Smooth muscle cell (in vitro differentiated cells): ENCODE data around the gene PTPRT. TPM values are rescaled to one million over a fixed set of nuclear protein-coding genes. Genes with fewer than 3 reads are reported as not detected.
A peak's percentile ranks its signal among the peaks of the same experiment; 100 is the strongest.

Experiments
- DNase-seq: peaks from one replicate; lab custom pipeline; 2025; ENCODE audit not compliant: unreplicated experiment; lab: John Stamatoyannopoulos, UW
- H2AFZ ChIP-seq: fragments of 200-600 bp; sonication (generic); 2 replicates; pipeline ENCODE4 v1.6.0; 2016; ENCODE audit warnings: antibody characterized with exemption, low read depth, mild to moderate bottlenecking
- H3F3A ChIP-seq: fragments of 200-600 bp; sonication (generic); 2 replicates; pipeline ENCODE4 v1.6.0; 2017; ENCODE audit warnings: antibody characterized with exemption, low read depth
- H3K27ac ChIP-seq: fragments of 200-600 bp; sonication (generic); 2 replicates; pipeline ENCODE4 v1.5.1; 2016; ENCODE audit warnings: low read depth, mild to moderate bottlenecking
- H3K27me3 ChIP-seq: fragments of 200-600 bp; sonication (generic); 2 replicates; pipeline ENCODE4 v1.6.1; 2016; ENCODE audit warnings: low read depth, mild to moderate bottlenecking
- H3K36me3 ChIP-seq: fragments of 200-600 bp; sonication (generic); 2 replicates; pipeline ENCODE4 v1.5.1; 2016; ENCODE audit warnings: low read depth
- H3K4me1 ChIP-seq: fragments of 200-600 bp; sonication (generic); 2 replicates; pipeline ENCODE4 v1.5.1; 2016; ENCODE audit warnings: low read depth
- H3K4me2 ChIP-seq: fragments of 200-600 bp; sonication (generic); 2 replicates; pipeline ENCODE4 v1.6.0; 2016; ENCODE audit warnings: mild to moderate bottlenecking
- H3K4me3 ChIP-seq: fragments of 200-600 bp; sonication (generic); 2 replicates; pipeline ENCODE4 v1.5.1; 2016; ENCODE audit warnings: mild to moderate bottlenecking
- H3K79me2 ChIP-seq: fragments of 200-600 bp; sonication (generic); 2 replicates; pipeline ENCODE4 v1.6.0; 2016; ENCODE audit warnings: low read depth, mild to moderate bottlenecking
- H3K9ac ChIP-seq: fragments of 200-600 bp; sonication (generic); 2 replicates; pipeline ENCODE4 v1.6.0; 2016; ENCODE audit warnings: low read depth
- H3K9me3 ChIP-seq: fragments of 200-600 bp; sonication (generic); replicated peaks from 2 replicates; pipeline ENCODE4 v1.5.1; 2016; ENCODE audit warnings: low read depth
- H4K20me1 ChIP-seq: fragments of 200-600 bp; sonication (generic); 2 replicates; pipeline ENCODE4 v1.6.0; 2016; ENCODE audit warnings: low read depth
- whole genome bisulfite sequencing: methylation state at CpG from one replicate; pipeline ENCODE4 v1.1.7; 2016; ENCODE audit warnings: low lambda C conversion rate; 5-methylcytosine and 5-hydroxymethylcytosine counted together
- polyA plus RNA-seq: library from polyadenylated mRNA; unstranded; fragments of >200 nt; fragmentation: Nextera tagmentation; extraction: Ambion mirVana; gene quantifications from 2 replicates; pipeline ENCODE4 v1.2.1, GENCODE V29; 2016
- total RNA-seq: library from RNA; depleted of rRNA; stranded (reverse); fragments of >200 nt; gene quantifications from 2 replicates; pipeline ENCODE4 v1.2.3, GENCODE V29; 2014
- TF ChIP-seq, protein P1 (sequence below): fragments of 200-600 bp; sonication (generic); IDR thresholded peaks from 2 replicates; pipeline ENCODE4 v1.5.1; 2017; ENCODE audit warnings: borderline replicate concordance, mild to moderate bottlenecking, antibody characterized with exemption; ENCODE audit not compliant: insufficient read depth, poor library complexity, severe bottlenecking

The PTPRT gene
- total and polyA plus RNA-seq, 2 experiments from 2014 or later, result 0.99 to 2.1 TPM

GRCh38 chr20:42260184-42260583, 929.5 kb downstream of the PTPRT start:
- Histone ChIP-seq H3K4me3 (no peak overlapping the region), H3K27me3 (no peaks in the 10 kb centered on the region), H3F3A (no peaks in the 10 kb centered on the region), H3K4me1 (peaks cover 10% of the 10 kb centered on the region), H3K4me2 (no peak overlapping the region), H4K20me1 (no peaks in the 10 kb centered on the region), H3K36me3 (no peaks in the 10 kb centered on the region), H2AFZ (no peak overlapping the region), H3K9ac (no peak overlapping the region), H3K9me3 (no peaks in the 10 kb centered on the region), H3K79me2 (no peaks in the 10 kb centered on the region), H3K27ac (peak overlapping the region; percentile 77)
- no peak for DNase-seq
- TF ChIP-seq, protein P1, sequence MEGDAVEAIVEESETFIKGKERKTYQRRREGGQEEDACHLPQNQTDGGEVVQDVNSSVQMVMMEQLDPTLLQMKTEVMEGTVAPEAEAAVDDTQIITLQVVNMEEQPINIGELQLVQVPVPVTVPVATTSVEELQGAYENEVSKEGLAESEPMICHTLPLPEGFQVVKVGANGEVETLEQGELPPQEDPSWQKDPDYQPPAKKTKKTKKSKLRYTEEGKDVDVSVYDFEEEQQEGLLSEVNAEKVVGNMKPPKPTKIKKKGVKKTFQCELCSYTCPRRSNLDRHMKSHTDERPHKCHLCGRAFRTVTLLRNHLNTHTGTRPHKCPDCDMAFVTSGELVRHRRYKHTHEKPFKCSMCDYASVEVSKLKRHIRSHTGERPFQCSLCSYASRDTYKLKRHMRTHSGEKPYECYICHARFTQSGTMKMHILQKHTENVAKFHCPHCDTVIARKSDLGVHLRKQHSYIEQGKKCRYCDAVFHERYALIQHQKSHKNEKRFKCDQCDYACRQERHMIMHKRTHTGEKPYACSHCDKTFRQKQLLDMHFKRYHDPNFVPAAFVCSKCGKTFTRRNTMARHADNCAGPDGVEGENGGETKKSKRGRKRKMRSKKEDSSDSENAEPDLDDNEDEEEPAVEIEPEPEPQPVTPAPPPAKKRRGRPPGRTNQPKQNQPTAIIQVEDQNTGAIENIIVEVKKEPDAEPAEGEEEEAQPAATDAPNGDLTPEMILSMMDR, result no peak
- WGBS, result 23% methylated on average over 4 of the region's 4 CpGs

GRCh38 chr20:42259389-42259788, 930.3 kb downstream of the PTPRT start:
- no peaks in the 10 kb centered on the region for H3F3A ChIP-seq
- peak overlapping the region; percentile 50 for H3K9ac ChIP-seq
- no peak for DNase-seq
- H3K9me3 ChIP-seq, result no peaks in the 10 kb centered on the region
- no peaks in the 10 kb centered on the region for H3K27me3 ChIP-seq
- no peaks in the 10 kb centered on the region for H3K36me3 ChIP-seq
- H3K27ac ChIP-seq, result peak overlapping the region; percentile 77
- TF ChIP-seq, protein P1, result no peak
- H3K4me1 ChIP-seq, result peaks cover 10% of the 10 kb centered on the region
- H4K20me1 ChIP-seq, result no peaks in the 10 kb centered on the region
- H3K4me2 ChIP-seq, result peak overlapping the region; percentile 2
- no peak overlapping the region for H2AFZ ChIP-seq
- WGBS, result 93% methylated on average over 4 of the region's 4 CpGs
- no peaks in the 10 kb centered on the region for H3K79me2 ChIP-seq
- no peak overlapping the region for H3K4me3 ChIP-seq

- Histone ChIP-seq H3F3A (no peaks in the 10 kb centered on the region), H3K9me3 (no peaks in the 10 kb centered on the region), H3K4me2 (peak overlapping the region; percentile 2), H3K79me2 (no peaks in the 10 kb centered on the region), H3K36me3 (no peaks in the 10 kb centered on the region), H3K27ac (peak overlapping the region; percentile 77), H3K9ac (peak overlapping the region; percentile 44), H4K20me1 (no peaks in the 10 kb centered on the region), H3K4me3 (no peak overlapping the region), H3K27me3 (no peaks in the 10 kb centered on the region), H3K4me1 (peaks cover 10% of the 10 kb centered on the region), H2AFZ (no peak overlapping the region)
- TF ChIP-seq, protein P1, result no peak
- no peak for DNase-seq
- WGBS, result 80% methylated on average over 6 of the region's 6 CpGs
Measured at GRCh38 chr20:42258564-42259302, 931.0 kb downstream of the PTPRT start.

GRCh38 chr20:42255821-42256220, 933.9 kb downstream of the PTPRT start:
- Histone ChIP-seq H3F3A (peaks cover 6% of the 10 kb centered on the region), H3K4me2 (no peak overlapping the region), H3K36me3 (no peaks in the 10 kb centered on the region), H3K4me3 (no peak overlapping the region), H3K9ac (no peak overlapping the region), H2AFZ (no peak overlapping the region), H4K20me1 (no peaks in the 10 kb centered on the region), H3K79me2 (no peaks in the 10 kb centered on the region), H3K9me3 (no peaks in the 10 kb centered on the region), H3K27me3 (no peaks in the 10 kb centered on the region), H3K4me1 (peaks cover 5% of the 10 kb centered on the region), H3K27ac (no peak overlapping the region)
- TF ChIP-seq, protein P1, result no peak
- 65% methylated on average over 3 of the region's 3 CpGs for WGBS
- no peak for DNase-seq
